Measurements from ENCODE around the gene BDH1. TPM values are rescaled to one million over a fixed set of nuclear protein-coding genes. Genes with fewer than 3 reads are reported as not detected.

BDH1 gene
- total and polyA plus RNA-seq, 12 donors, result 5.7 to 31.1 (median 11.5) TPM

DNA sequence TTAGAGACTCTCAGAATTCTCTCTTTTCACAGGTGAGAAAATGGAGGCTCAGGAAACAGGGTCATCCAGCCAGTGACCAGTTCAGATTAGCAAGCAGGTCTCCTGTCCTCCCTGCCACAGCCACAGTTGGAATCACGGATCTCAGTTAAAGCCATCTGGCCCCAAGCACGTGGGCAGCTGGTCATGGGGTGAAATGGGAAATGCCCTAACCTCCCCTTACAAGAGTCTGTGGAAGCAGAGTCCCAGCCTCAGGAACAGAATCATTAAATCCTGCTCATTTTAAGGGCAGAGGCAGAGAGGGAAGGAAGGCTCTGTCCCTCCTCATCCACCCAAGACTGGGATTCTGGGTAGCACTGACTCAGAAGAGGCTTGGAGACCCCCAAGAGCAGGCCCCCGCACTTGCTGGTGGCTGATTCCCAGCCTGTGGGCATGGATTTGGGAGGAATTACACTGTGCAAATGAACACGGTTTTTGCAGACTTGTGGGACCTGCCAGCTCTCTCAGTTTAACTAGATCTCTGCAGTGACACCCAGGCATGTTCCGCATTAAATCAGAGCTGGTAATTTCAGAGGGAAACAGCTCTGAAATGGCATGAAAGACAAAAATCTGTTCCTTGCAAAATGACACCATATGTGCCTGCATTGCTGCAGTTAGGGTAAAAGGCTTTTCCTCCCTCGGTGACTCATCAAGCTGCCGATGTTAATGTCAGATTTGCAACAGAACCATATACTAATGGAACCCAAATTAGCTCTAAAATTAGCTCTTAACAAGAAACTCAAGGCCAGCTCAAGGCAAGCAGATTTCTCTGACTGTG lies 89.0 kb downstream of the BDH1 start:
- peak overlapping the region in 4 of 5 donors; percentile 64 to 92 (median 88) for H3K27ac ChIP-seq
- intact Hi-C loops (cut with DNase I), result no loop called here
- DNase-seq, result peak in 6 of 7 donors; percentile 38 to 75 (median 64)

DNA sequence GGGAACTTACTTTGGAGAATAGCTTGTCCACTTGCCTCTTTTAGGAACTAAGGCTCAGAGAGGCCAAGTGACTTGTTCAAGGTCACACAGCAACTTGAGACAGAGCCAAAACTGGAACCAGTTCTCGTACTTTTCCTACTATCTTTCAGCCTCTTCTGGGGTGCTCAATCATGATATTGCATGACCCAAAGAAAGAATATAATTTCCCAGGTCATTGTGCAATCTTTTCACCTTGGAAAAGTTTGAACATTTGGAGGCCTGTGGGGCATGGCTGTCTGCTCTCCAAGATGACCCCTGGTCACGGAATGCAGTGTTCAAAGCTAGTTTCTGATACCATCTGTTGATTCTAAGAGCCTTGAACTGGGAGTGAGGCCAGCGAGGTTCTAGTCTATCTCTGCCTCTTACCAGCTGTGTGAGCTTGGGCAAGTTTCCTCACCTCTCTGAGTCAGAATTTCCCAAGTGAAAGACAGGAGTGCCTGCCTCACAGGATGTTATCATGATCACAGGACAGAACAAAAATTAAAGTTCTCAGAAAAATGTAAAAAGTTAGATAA lies 89.7 kb downstream of the BDH1 start:
- no peaks in the 10 kb centered on the region for H3K36me3 ChIP-seq (replicated peaks in 1 of 2)
- H3K4me1 ChIP-seq (replicated peaks in 1 of 2), result peaks cover 27 to 52% of the 10 kb centered on the region in 2 donors
- WGBS, 4 donors, result 28 to 48% (median 31%) methylated on average over 3 of the region's 3 CpGs
- H3K27ac ChIP-seq, result peak overlapping the region in 3 of 5 donors; percentile 85 to 92 (median 91)
- peak in 6 of 7 donors; percentile 76 to 91 (median 82) for DNase-seq
- H3K27me3 ChIP-seq, result no peaks in the 10 kb centered on the region
- H3K9me3 ChIP-seq (replicated peaks in 1 of 3), result no peaks in the 10 kb centered on the region
- peak in 1 of 2 donors; percentile 7 for TF ChIP-seq POLR2A (IDR thresholded peaks at IDR 0.05)
- no peak for TF ChIP-seq CTCF (IDR thresholded peaks at IDR 0.05)
- H3K4me3 ChIP-seq, result no peak overlapping the region
- intact Hi-C loops (cut with DNase I), result no loop called here

More for the DNA sequence above, 89.0 kb downstream of the BDH1 start:
- H3K36me3 ChIP-seq (replicated peaks in 1 of 2), result no peaks in the 10 kb centered on the region
- TF ChIP-seq POLR2A (IDR thresholded peaks at IDR 0.05) (peak in 1 of 2 donors; percentile 5), CTCF (IDR thresholded peaks at IDR 0.05) (no peak)
- H3K4me3 ChIP-seq, result no peak overlapping the region
- 23 to 31% (median 25%) methylated on average over 5 to 7 of the region's 7 CpGs for WGBS, 4 donors
- H3K9me3 ChIP-seq (replicated peaks in 1 of 3), result no peaks in the 10 kb centered on the region
- H3K27me3 ChIP-seq, result no peaks in the 10 kb centered on the region
- peaks cover 34 to 59% of the 10 kb centered on the region in 2 donors for H3K4me1 ChIP-seq (replicated peaks in 1 of 2)

DNA sequence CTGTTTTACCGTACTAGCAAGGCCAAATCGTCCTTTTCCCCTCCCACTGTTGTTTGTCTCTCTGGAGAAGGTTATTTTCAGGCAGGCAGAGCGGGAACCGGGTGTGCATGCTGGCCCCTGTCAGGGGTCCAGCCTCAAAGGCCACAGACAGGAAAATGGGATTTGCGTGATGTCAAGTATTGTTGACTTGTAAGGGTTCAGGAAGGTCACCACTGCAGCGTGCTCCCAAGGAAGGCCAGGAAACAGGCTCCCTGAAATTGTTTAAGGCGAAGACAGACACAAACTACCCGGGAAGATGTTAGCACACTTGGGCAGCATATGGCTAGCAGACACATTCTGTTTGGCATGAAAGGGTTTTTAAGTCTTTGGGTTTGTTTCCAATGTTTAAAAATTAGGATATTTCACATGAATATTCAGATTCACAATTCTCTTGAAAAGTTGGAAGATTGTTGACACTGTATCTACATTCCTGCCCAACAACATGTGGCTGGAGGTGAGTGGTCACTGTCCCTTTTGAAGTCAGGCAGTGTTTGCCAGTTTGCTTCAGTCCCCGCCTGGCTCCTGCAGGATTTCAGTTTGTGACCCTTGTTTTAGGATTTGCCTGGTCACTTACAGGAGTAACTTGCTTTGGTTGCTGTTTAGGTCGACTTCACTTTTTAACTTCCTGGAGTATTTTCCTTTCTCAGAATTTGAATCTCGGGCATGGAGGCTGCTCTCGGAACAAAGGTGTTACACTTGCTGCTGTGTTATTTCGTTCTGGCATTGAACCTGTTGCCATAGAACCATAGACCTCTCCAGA lies 90.4 kb downstream of the BDH1 start:
- TF ChIP-seq POLR2A (IDR thresholded peaks at IDR 0.05), result no peak
- TF ChIP-seq CTCF (IDR thresholded peaks at IDR 0.05), result no peak
- intact Hi-C loops (cut with DNase I), result no loop called here
- Histone ChIP-seq H3K4me1 (replicated peaks in 1 of 2) (peaks cover 26 to 45% of the 10 kb centered on the region in 2 donors), H3K27ac (peak overlapping the region in 3 of 5 donors; percentile 34 to 91 (median 85)), H3K27me3 (no peaks in the 10 kb centered on the region), H3K36me3 (replicated peaks in 1 of 2) (no peaks in the 10 kb centered on the region), H3K4me3 (no peak overlapping the region), H3K9me3 (replicated peaks in 1 of 3) (no peaks in the 10 kb centered on the region)
- 60 to 68% (median 67%) methylated on average over 12 to 13 of the region's 13 CpGs for WGBS, 4 donors
- DNase-seq, result peak in 2 of 7 donors; percentile 4 to 56

DNA sequence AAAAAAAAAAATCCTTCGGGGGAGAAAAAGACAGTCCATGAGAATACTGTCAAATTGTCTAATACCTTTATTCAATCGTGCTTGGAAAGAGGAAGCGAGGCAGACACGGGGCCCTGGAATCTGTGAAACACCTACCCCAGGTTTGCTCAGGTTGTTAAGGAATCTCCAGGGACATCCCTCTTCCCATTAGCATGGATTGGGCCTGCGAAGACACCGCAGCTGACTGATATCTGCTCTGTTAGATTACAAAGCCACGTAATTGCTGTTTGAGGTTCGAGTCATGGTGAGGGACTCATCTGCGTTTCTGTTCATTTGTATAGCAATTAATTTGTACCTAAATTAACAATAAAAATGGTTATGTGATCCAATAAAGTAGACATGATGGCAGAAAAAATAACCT lies 91.0 kb downstream of the BDH1 start:
- peaks cover 26 to 45% of the 10 kb centered on the region in 2 donors for H3K4me1 ChIP-seq (replicated peaks in 1 of 2)
- H3K27ac ChIP-seq, result peak overlapping the region in 2 of 5 donors; percentile 2 to 91
- H3K27me3 ChIP-seq, result no peaks in the 10 kb centered on the region
- WGBS, 4 donors, result 85 to 91% (median 87%) methylated on average over 9 of the region's 9 CpGs
- DNase-seq, result no peak
- H3K4me3 ChIP-seq, result no peak overlapping the region
- TF ChIP-seq CTCF (IDR thresholded peaks at IDR 0.05) (no peak), POLR2A (IDR thresholded peaks at IDR 0.05) (no peak)
- intact Hi-C loops (cut with DNase I), result no loop called here
- no peaks in the 10 kb centered on the region for H3K36me3 ChIP-seq (replicated peaks in 1 of 2)
- no peaks in the 10 kb centered on the region for H3K9me3 ChIP-seq (replicated peaks in 1 of 3)
